NCI-H345 treated with DMSO at 0.1 percent for 48 hours (cell line): Measurements from ENCODE around the gene KHK.
A peak's percentile ranks its signal among the peaks of the same experiment; 100 is the strongest.
"Not testable (repeated sequence)": the region's sequence is repeated elsewhere in the genome, so short reads cannot be mapped to it uniquely, and the experiment has no call there.

Source experiments
- DNase-seq: peaks from one replicate; lab custom pipeline; 2025; ENCODE audit not compliant: unreplicated experiment; lab: John Stamatoyannopoulos, UW

The KHK gene

DNA sequence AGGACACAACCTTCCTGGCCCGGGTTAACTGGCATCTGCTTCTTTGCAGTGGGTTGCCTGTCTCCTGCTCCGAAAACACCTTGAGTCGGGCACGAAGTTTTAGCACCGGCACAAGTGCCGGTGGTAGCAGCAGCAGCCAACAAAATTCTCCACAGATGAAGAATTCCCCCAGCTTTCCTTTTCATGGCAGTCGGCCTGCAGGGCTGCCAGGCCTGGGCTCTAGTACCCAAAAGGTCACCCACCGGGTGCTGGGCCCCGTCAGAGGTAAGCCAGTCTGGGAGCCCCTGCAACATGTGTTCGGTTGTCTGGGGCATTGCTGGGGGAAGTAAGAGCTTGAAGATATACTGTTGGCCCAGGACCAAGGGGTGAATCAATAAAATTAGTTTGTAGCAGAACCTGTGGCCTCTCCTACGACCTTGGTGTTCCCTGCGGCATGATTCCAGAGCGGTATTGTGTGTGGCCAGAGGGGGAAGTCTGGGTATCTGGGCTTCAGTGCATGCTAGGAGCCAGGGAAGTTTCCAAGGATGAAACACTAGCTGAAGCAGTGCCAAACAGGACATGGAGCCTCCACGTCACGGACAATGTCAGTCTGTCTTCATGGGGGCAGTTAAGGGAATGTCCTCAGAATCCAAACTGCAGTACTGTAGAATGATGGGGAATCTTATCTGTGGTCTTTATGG is 27.3 kb upstream of the KHK start:
- no peak for DNase-seq

GRCh38 chr2:27060323-27060722 is 26.2 kb upstream of the KHK start:
- DNase-seq, result no peak

DNA sequence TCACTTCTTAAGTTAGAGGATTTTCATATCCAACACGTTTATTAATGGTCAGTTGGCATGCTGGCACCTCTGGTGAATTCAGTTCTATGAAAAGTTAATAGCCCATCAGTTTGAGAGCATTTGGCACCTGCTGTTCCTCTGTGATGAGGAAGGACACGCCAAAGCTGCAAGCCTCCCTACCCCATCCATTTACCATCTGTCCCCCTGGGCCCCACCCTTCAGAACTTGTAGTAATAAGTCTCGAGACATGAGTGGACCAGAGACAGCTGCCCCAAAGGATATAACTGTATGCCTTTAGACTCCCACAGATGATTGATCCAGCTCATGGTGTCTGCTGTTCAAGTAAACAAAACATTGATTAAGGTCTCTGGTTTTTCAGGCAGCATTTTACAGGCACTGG is 21.4 kb upstream of the KHK start:
- no peak for DNase-seq

DNA sequence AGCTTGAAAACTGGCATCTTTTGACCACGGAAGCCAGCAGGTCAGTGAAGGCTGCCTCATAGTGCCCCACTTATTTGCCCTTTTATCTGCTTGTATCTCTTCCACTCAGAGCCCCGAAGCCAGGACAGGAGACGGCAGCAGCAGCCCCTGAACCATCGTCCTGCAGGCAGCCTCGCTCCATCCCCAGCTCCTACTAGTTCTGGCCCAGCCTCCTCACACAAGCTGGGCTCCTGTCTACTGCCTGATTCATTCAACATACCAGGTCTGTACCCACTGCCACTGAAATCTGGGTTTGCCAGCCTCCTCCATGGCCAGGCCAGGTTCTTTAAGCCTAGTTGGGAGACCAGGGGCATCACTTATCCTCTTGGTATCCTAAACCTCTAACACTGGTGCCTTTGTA is 19.2 kb upstream of the KHK start:
- DNase-seq, result no peak

- DNase-seq, result no peak
These were observed 17.1 kb upstream of the KHK start for GRCh38 chr2:27069436-27069835.

GRCh38 chr2:27069961-27070618 is 16.5 kb upstream of the KHK start:
- DNase-seq, result no peak

- DNase-seq, result no peak
These were observed 15.8 kb upstream of the KHK start for GRCh38 chr2:27070653-27071276.

- peak; percentile 82 for DNase-seq
These were observed 15.1 kb upstream of the KHK start, which contains the start of gene OST4 for GRCh38 chr2:27071277-27071989. TSS of gene OST4 (minus strand) at chr2:27071654.

DNA sequence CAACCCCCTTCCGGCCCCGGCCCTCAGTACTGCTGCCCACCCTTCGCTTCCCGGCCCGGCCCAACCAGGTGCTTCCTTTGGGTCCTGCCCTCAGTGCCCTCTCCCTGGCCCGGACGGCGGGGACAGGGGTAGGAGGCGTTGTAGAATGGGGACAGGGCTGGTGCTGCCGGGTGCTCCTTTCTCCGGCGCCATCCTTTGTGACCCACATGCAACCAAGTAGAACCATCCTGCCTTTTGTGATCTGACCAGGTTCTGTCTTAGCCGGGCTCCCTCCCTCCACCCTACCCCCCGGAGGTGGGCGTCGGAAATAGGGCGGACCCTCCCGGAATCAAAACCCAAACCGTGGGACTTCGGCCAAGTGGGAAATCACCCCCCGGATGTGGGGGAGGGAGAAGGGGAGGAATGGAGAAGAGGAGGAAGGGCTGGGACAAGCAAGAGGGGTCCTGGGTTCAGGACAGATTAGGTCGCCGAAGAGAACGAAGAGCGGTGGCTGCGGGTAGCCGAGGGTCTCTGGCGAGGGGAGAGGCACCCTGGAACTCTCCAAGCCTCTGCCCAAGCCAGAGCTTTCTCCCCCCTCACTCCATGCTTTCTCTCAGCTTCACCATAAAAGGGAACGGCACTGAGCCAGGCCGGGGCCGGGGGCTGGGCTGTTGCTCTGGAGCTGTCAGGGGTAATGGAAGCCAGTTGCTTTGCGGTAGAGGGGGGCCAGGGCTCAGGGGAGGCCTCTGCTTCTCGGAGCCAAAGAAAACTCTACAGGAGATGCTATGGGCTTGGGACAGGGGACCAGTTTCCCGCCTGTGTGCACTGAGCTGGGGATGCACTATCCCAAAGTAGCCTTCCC is 14.4 kb upstream of the KHK start:
- no peak for DNase-seq

DNA sequence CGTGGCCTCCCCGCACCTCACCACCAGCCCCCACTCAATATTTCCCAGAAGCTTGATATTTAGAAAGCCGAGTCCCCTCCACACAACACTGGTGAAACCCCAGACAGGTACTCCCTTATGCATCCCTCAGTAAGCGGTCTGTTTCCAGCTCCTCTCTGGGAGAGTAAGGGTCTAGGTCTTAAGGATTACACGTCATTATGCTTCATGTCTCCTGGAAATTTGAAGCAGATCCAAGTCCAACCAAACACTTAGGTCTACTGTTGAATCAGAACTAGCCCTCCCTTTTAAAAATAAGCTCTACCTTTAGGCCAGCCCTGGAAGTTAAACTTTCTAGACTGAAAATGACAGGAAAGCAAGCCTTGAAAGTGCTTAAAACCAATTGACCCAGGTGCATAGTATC is 13.7 kb upstream of the KHK start:
- DNase-seq, result no peak

DNA sequence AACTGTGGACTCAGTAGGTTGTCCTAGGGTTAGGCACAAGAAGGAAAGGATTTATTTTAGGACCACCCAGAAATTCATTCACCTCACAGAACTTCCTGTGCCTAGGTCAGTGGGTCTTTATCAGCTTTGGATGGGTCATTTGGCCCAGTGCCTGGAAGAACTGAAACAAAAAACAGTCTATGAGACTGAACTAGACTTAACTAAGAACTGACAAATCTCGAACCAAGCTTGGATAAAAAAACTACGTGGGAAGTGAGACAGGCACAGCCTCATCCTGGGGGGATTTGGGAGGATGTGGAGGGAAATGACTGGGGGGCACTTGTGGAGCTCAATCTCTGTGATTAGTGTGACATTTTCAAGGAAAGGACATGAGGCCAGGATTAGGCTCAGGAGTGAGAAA is 12.8 kb upstream of the KHK start:
- DNase-seq, result no peak

- DNase-seq, result peak; percentile 22
These were observed 11.6 kb upstream of the KHK start for GRCh38 chr2:27074738-27075565.

- not testable (repeated sequence) for DNase-seq
These were observed 11.1 kb upstream of the KHK start for GRCh38 chr2:27075566-27075871.

- DNase-seq, result no peak
These were observed 10.2 kb upstream of the KHK start for GRCh38 chr2:27076323-27076722.

- DNase-seq, result no peak
These were observed 9.3 kb upstream of the KHK start for GRCh38 chr2:27077231-27077630.

- no peak for DNase-seq
These were observed 8.0 kb upstream of the KHK start, which contains the start of gene EMILIN1 for GRCh38 chr2:27078267-27079194. TSS of gene EMILIN1 (plus strand) at chr2:27078615. CDS start at chr2:27079066, 451 bp downstream.

DNA sequence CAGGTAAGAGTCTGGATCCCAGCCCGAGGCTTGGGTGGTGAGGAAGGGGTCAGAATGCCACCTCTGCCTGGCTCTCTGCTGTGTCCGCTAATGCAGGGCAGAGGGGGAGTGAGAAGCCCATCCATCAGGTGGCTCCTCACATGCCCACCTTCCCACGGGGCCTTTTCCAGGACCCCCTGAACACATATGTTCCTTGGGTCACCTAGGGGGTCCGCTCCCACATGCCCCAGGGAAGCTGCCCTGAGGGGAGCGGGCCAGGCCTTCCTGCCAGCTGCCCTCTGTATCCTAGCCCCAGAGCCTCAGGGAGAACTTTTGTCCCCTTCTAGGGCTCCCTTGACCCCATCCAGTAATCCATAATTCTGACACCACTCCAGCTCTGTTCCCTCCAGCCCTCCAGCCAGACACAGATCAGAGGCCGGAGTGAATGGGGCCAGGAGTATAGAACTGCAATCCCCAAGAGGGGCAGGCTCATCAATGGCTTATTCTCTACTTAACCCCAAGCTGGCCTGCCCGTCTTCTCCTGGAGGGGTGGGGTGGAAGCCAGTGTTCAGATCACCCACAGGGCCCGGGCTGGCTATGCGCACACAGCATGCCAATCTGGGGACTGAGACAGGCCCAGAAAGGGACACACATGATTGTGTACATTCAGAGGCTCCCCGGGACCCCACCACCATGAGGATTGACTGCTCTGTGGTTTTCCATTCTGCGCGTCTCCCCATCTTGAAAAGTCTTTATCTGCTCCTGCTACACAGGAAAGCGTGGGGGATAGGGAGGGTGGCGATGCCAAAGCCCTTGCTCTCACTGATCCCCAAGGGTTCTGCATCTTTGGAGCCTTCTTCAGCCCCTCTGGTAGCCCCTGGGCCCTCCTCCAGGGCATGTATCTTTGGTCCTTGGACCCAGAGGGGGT is 7.1 kb upstream of the KHK start:
- no peak for DNase-seq

DNA sequence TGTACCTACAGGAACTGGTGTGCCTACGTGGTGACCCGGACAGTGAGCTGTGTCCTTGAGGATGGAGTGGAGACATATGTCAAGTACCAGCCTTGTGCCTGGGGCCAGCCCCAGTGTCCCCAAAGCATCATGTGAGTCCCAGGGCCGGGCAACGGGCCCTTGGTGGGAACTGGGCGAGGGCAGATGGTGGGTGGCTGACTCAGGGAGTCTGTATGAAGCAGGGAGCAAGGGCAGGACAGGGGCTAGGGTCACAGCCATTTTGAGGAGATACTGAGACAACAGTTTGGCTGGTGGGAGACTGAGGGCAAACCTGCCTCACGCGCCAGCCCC is 6.5 kb upstream of the KHK start:
- no peak for DNase-seq
